Naive B cell (primary cell): ENCODE results near the gene INAVA. TPM values are rescaled to one million over a fixed set of nuclear protein-coding genes. Genes with fewer than 3 reads are reported as not detected.

Experiments used
- polyA plus RNA-seq, 6 donors: library from polyadenylated mRNA; unstranded; fragments of 300-500 nt; fragmentation: Illumina TruSeq; gene quantifications; one replicate each; pipeline ENCODE4 v1.2.3, GENCODE V29; 2021; ENCODE audit warnings: low read depth in 6 of 6

INAVA gene
- polyA plus RNA-seq, 6 donors from 2014 or later: not detected

Other genes with a start within 250 kb of the INAVA start
- 10 to 100 TPM; 14.5 to 24.8 (median 20.4) TPM for gene DDX59, start 225.0 kb upstream of the INAVA start, polyA plus RNA-seq
- gene CAMSAP2, start 156.0 kb upstream of the INAVA start, polyA plus RNA-seq: under 1 TPM in 1 of 6 donors, not detected in 5; 0.04 TPM
- under 1 TPM in 2 of 6 donors, not detected in 4; 0.26 to 0.29 TPM for gene GPR25, start 21.9 kb upstream of the INAVA start, polyA plus RNA-seq
- gene KIF21B, start 128.8 kb downstream of the INAVA start, polyA plus RNA-seq: 1 to 10 TPM; 1.6 to 6.7 (median 2.5) TPM
- gene CACNA1S, start 217.5 kb downstream of the INAVA start, polyA plus RNA-seq: not detected
- gene ASCL5, start 232.3 kb downstream of the INAVA start, polyA plus RNA-seq: not detected